H9 (cell line): ENCODE results near the gene SIN3B. TPM values are rescaled to one million over a fixed set of nuclear protein-coding genes. Genes with fewer than 3 reads are reported as not detected.

Experiments
- DNase-seq: peaks from one replicate; pipeline ENCODE4 v3.0.0-alpha.2; 2017
- H2AFZ ChIP-seq: one replicate; pipeline ENCODE4 v1.6.1; 2013; ENCODE audit warnings: mild to moderate bottlenecking, low read length, control low read depth, moderate library complexity
- H2AK5ac ChIP-seq: 2 replicates; pipeline ENCODE4 v1.6.1; 2013; ENCODE audit warnings: low read length, control low read depth, mixed read lengths; ENCODE audit not compliant: insufficient read length
- H2BK120ac ChIP-seq: one replicate; pipeline ENCODE4 v1.6.1; 2013; ENCODE audit warnings: low read depth, mild to moderate bottlenecking, low read length, control low read depth, inconsistent platforms; ENCODE audit not compliant: poor library complexity, severe bottlenecking
- H2BK12ac ChIP-seq: 2 replicates; pipeline ENCODE4 v1.6.1; 2013; ENCODE audit warnings: low read length, control low read depth, mixed read lengths, low read depth; ENCODE audit not compliant: insufficient read length
- H2BK15ac ChIP-seq: 2 replicates; pipeline ENCODE4 v1.6.1; 2013; ENCODE audit warnings: low read depth, low read length, control low read depth
- H2BK20ac ChIP-seq: one replicate; pipeline ENCODE4 v1.6.1; 2013; ENCODE audit warnings: low read depth, mild to moderate bottlenecking, low read length, control low read depth, inconsistent platforms; ENCODE audit not compliant: poor library complexity, severe bottlenecking
- H2BK5ac ChIP-seq: 2 replicates; pipeline ENCODE4 v1.6.1; 2013; ENCODE audit warnings: low read length, control low read depth, mixed read lengths; ENCODE audit not compliant: insufficient read length
- H3K14ac ChIP-seq: 2 replicates; pipeline ENCODE4 v1.6.1; 2013; ENCODE audit warnings: low read length, control low read depth; ENCODE audit not compliant: insufficient read depth
- H3K18ac ChIP-seq: 2 replicates; pipeline ENCODE4 v1.6.1; 2013; ENCODE audit warnings: low read depth, mild to moderate bottlenecking, mixed read lengths, low read length, control low read depth; ENCODE audit not compliant: insufficient read length
- H3K23ac ChIP-seq: 2 replicates; pipeline ENCODE4 v1.6.1; 2013; ENCODE audit warnings: low read length, control low read depth, mixed read lengths, low read depth; ENCODE audit not compliant: insufficient read length
- H3K23me2 ChIP-seq: 2 replicates; pipeline ENCODE4 v1.6.1; 2013; ENCODE audit warnings: low read depth, mild to moderate bottlenecking, mixed read lengths, low read length, control low read depth; ENCODE audit not compliant: insufficient read length, poor library complexity, severe bottlenecking
- H3K27ac ChIP-seq: 2 replicates; pipeline ENCODE4 v1.5.1; 2013; ENCODE audit warnings: low read length, control low read depth, mixed read lengths, low read depth; ENCODE audit not compliant: insufficient read length
- H3K27me3 ChIP-seq: 2 replicates; pipeline ENCODE4 v1.6.1; 2013; ENCODE audit warnings: low read length, control low read depth, inconsistent platforms; ENCODE audit not compliant: insufficient read depth
- H3K4ac ChIP-seq: 2 replicates; pipeline ENCODE4 v1.6.1; 2013; ENCODE audit warnings: low read depth, mild to moderate bottlenecking, control low read depth, inconsistent platforms, low read length, moderate library complexity
- H3K4me1 ChIP-seq: 2 replicates; pipeline ENCODE4 v1.6.1; 2013; ENCODE audit warnings: low read length, control low read depth, inconsistent platforms; ENCODE audit not compliant: insufficient read depth
- H3K4me2 ChIP-seq: 2 replicates; pipeline ENCODE4 v1.6.1; 2013; ENCODE audit warnings: low read length, control low read depth, mixed read lengths; ENCODE audit not compliant: insufficient read length, insufficient read depth
- H3K56ac ChIP-seq: 2 replicates; pipeline ENCODE4 v1.6.1; 2013; ENCODE audit warnings: low read depth, mild to moderate bottlenecking, mixed read lengths, low read length, control low read depth; ENCODE audit not compliant: insufficient read length
- H3K79me1 ChIP-seq: 2 replicates; pipeline ENCODE4 v1.6.1; 2013; ENCODE audit warnings: low read depth, mild to moderate bottlenecking, moderate library complexity, low read length, control low read depth, inconsistent platforms; ENCODE audit not compliant: insufficient read depth, poor library complexity, severe bottlenecking
- H3K79me2 ChIP-seq: 2 replicates; pipeline ENCODE4 v1.6.1; 2013; ENCODE audit warnings: low read length, control low read depth, inconsistent platforms; ENCODE audit not compliant: insufficient read depth
- H3K9ac ChIP-seq: 2 replicates; pipeline ENCODE4 v1.6.1; 2013; ENCODE audit warnings: low read length, control low read depth, mixed read lengths; ENCODE audit not compliant: insufficient read length; ENCODE audit errors: extremely low read depth
- H3K9me3 ChIP-seq: one replicate; pipeline ENCODE4 v1.6.1; 2013; ENCODE audit warnings: low read depth, low read length, inconsistent platforms; ENCODE audit not compliant: control insufficient read depth
- H3T11ph ChIP-seq: one replicate; pipeline ENCODE4 v1.6.1; 2013; ENCODE audit warnings: mild to moderate bottlenecking, low read length, control low read depth, inconsistent platforms
- H4K20me1 ChIP-seq: one replicate; pipeline ENCODE4 v1.6.1; 2013; ENCODE audit not compliant: control insufficient read depth, insufficient read length, insufficient read depth
- H4K5ac ChIP-seq: 2 replicates; pipeline ENCODE4 v1.6.1; 2013; ENCODE audit warnings: low read depth, mild to moderate bottlenecking, mixed read lengths, low read length, control low read depth; ENCODE audit not compliant: insufficient read length
- H4K8ac ChIP-seq: replicated peaks from 2 replicates; pipeline ENCODE4 v1.6.1; 2013; ENCODE audit warnings: low read length, control low read depth, mixed read lengths, low read depth; ENCODE audit not compliant: insufficient read length
- H4K91ac ChIP-seq: 2 replicates; pipeline ENCODE4 v1.6.1; 2013; ENCODE audit warnings: low read depth, mild to moderate bottlenecking, moderate library complexity, mixed read lengths, low read length, control low read depth; ENCODE audit not compliant: insufficient read length
- H3K27ac Mint-ChIP-seq, 3 experiments: 2 replicates in 2 of 3; 3 replicates in 1 of 3; pipeline ENCODE4 v1.8.0; 2020 to 2021; ENCODE audit warnings: mixed read lengths in 3 of 3, mild to moderate bottlenecking in 1 of 3, moderate library complexity in 1 of 3
- H3K27me3 Mint-ChIP-seq: 2 replicates; pipeline ENCODE4 v1.8.0; 2021; ENCODE audit warnings: low read depth, mild to moderate bottlenecking, moderate library complexity, mixed read lengths
- H3K36me3 Mint-ChIP-seq, 3 experiments: 2 replicates in 2 of 3; 3 replicates in 1 of 3; pipeline ENCODE4 v1.8.0; 2020 to 2021; ENCODE audit warnings: low read depth in 3 of 3, mixed read lengths in 3 of 3; ENCODE audit not compliant: insufficient read depth in 1 of 3
- H3K4me1 Mint-ChIP-seq, 2 experiments: 2 replicates each; pipeline ENCODE4 v1.8.0; 2020; ENCODE audit warnings: mixed read lengths in 2 of 2
- H3K4me3 Mint-ChIP-seq, 2 experiments: 2 replicates in 1 of 2; 3 replicates in 1 of 2; pipeline ENCODE4 v1.8.0; 2020 to 2021; ENCODE audit warnings: mild to moderate bottlenecking in 2 of 2, mixed read lengths in 2 of 2, moderate library complexity in 1 of 2
- H3K9me3 Mint-ChIP-seq, 2 experiments: 2 replicates in 1 of 2; 3 replicates in 1 of 2; pipeline ENCODE4 v1.8.0; 2020; ENCODE audit warnings: mild to moderate bottlenecking in 2 of 2, mixed read lengths in 2 of 2, moderate library complexity in 1 of 2
- CTCF ChIP-seq: fragments of 200-600 bp; sonication (generic); conservative IDR thresholded peaks from 3 replicates; pipeline ENCODE4 v1.8.0; 2021; ENCODE audit warnings: antibody characterized with exemption, mild to moderate bottlenecking
- WGBS: extraction: QIAGEN DNeasy Blood & Tissue Kit; methylation state at CpG from one replicate; pipeline ENCODE4 v1.1.7; 2013; ENCODE audit warnings: missing lambda C conversion rate, low lambda C conversion rate, mixed read lengths; ENCODE audit not compliant: insufficient read length; ENCODE audit errors: extremely low coverage; 5-methylcytosine and 5-hydroxymethylcytosine counted together
- total RNA-seq: library from RNA; stranded (reverse); gene quantifications from 2 replicates; pipeline ENCODE4 v1.2.1, GENCODE V29; 2021

SIN3B gene
- total RNA-seq, 1 experiment from 2014 or later = 72.7 TPM

DNA sequence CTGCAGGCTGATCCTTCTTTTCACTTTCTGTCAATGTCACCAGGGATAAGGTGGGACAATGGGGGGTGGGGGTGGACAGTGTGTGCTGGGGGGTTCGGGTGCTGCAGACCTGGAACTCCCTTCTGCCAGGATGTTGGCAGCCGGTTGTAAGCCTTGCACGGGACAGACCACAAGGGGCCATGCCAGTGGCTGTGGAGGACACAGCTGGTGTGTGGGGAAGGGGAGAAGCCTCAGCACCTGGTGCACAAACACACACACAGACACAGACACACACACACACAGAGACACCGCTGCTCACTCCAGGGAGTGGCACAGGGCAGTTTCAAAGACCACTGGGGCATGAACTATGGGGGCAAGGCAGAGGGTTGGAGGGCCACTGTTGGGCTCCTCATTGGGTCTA is 63.2 kb downstream of the SIN3B start:
- Histone ChIP-seq H4K8ac (no peak overlapping the region), H3K79me1 (no peaks in the 10 kb centered on the region), H3K18ac (no peak overlapping the region), H4K91ac (no peak overlapping the region), H2BK120ac (no peak overlapping the region), H3K4me1 (no peaks in the 10 kb centered on the region), H3K23ac (no peak overlapping the region), H2BK20ac (no peak overlapping the region), H2BK15ac (no peak overlapping the region), H3K9ac (no peak overlapping the region), H4K5ac (no peak overlapping the region), H3K4ac (no peak overlapping the region), H3K56ac (no peak overlapping the region), H3K4me2 (no peak overlapping the region), H3K27me3 (no peaks in the 10 kb centered on the region; the same call in 1 of the 2 replicates), H2BK12ac (no peak overlapping the region), H3T11ph (no peak overlapping the region), H2AFZ (no peak overlapping the region), H3K9me3 (no peaks in the 10 kb centered on the region), H3K27ac (no peak overlapping the region), H2AK5ac (no peak overlapping the region), H4K20me1 (no peaks in the 10 kb centered on the region), H3K14ac (no peak overlapping the region), H3K23me2 (peaks cover 7% of the 10 kb centered on the region), H3K79me2 (no peaks in the 10 kb centered on the region), H2BK5ac (no peak overlapping the region)
- no peak for DNase-seq
- Mint-ChIP-seq H3K27me3 (peaks cover 14% of the 10 kb centered on the region), H3K4me3 (no peak overlapping the region; a peak in 1 of 5 replicates), H3K4me1 (peaks cover 0 to 5% of the 10 kb centered on the region in 2 experiments; a peak in 2 of 4 replicates), H3K27ac (no peak overlapping the region), H3K36me3 (no peaks in the 10 kb centered on the region), H3K9me3 (no peaks in the 10 kb centered on the region; a peak in 1 of 5 replicates)
- WGBS = no CpG with 5 or more reads among the region's 4 CpGs
- TF ChIP-seq CTCF = no peak
